Measurements from ENCODE around the gene LCE1A.

- no peak for TF ChIP-seq CTCF (conservative IDR thresholded peaks at IDR 0.05; ENCODE audit: low read depth, low read length)
- no peak for TF ChIP-seq EZH2phosphoT487 (IDR thresholded peaks at IDR 0.05; ENCODE audit: borderline replicate concordance, low read length)
- TF ChIP-seq EZH2 (IDR thresholded peaks at IDR 0.05; ENCODE audit: low read length, unreplicated experiment) = no peak
Observed at GRCh38 chr1:152806576-152806975, 20.7 kb upstream of the LCE1A start, which contains the start of gene LCE1C.

Measured in PC-3 (cell line).